Sciatic nerve (tissue), 2 donors: Measurements from ENCODE around the gene TMED9. TPM values are rescaled to one million over a fixed set of nuclear protein-coding genes. Genes with fewer than 3 reads are reported as not detected.
"Not testable (repeated sequence)": the region's sequence is repeated elsewhere in the genome, so short reads cannot be mapped to it uniquely, and the experiment has no call there.

Experiments
- ATAC-seq: fragments of 200-7000 bp; cut with Tn5 transposase; one replicate; pipeline ENCODE4 v1.9.1; 2020; ENCODE audit warnings: mild to moderate bottlenecking, moderate library complexity
- DNase-seq: peaks from one replicate; pipeline ENCODE4 v3.0.0-alpha.2; 2020; ENCODE audit warnings: low spot score
- intact Hi-C: fragments of 100-400 bp; cut with DNase I; formaldehyde crosslinking; loops from one replicate; pipeline ENCODE4 v1.14.2; 2022
- total RNA-seq: library from RNA; stranded (reverse); fragmentation: NEBNext Ultra II Directional; extraction: Animal tissue kit (Norgen Biotek cat#: 25700); gene quantifications from one replicate; pipeline ENCODE4 v1.2.1, GENCODE V29; 2021
- donor health status: DM: no; HTN: no; CAD: no.
- donor health status: DM: no; HTN: no; CAD: no.

TMED9 gene
- total RNA-seq, 1 donor from 2014 or later = 81.0 TPM

DNA sequence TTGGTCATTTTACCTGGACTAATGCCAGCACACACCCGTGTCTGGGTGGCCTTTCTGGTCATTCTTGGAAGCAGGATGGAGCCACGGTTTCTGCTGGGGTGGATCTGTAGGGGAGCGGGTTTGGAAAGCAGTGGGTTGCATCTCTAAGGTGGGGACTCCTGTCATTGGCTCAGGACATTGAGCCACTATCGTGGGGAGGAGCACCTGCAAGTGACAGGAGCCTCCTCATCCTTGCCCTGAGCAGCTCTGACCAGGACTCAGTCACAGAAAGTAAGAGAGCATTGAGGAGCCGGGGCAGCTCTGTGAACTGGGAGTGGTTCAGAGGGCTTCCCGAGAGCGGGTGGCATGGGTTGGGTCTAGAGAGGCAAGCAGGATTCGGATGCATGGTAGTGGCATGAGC, 11.6 kb downstream of the TMED9 start:
- DNase-seq (peak; percentile 36), ATAC-seq (no peak)
- intact Hi-C loops = no loop called here

DNA sequence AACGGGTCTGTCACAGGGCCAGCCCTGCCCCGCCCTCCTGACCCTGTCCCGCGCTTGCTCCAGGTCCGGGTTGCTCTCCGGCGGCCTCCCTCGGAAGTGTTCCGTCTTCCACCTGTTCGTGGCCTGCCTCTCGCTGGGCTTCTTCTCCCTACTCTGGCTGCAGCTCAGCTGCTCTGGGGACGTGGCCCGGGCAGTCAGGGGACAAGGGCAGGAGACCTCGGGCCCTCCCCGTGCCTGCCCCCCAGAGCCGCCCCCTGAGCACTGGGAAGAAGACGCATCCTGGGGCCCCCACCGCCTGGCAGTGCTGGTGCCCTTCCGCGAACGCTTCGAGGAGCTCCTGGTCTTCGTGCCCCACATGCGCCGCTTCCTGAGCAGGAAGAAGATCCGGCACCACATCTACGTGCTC, 12.1 kb downstream of the TMED9 start:
- DNase-seq = peak; percentile 52
- ATAC-seq = no peak
- intact Hi-C loops = no loop called here

DNA sequence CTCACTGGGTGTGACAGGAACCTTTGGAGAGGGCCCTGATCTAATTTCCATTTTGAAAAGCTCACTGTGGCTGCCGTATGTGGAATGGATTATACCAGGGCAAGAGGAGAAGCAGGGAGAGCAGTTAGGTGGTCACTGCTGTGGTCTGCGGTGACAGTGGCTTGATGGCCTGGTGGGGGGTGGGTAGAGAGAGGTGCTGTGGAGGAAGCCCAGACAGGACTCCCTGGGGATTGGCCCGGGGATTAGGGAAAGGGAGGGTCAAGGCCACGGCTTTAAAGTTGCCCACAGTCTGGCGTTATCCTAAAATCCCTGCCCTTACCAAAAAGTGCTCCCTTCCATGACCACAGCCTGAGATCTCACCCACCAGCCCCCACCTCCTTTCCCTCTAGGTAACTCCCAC, 12.7 kb downstream of the TMED9 start:
- ATAC-seq = no peak
- intact Hi-C loops = no loop called here
- DNase-seq = peak; percentile 38

- intact Hi-C loops = no loop called here
- peak; percentile 17 for DNase-seq
Measured at GRCh38 chr5:177605078-177605477, 13.1 kb downstream of the TMED9 start.

GRCh38 chr5:177605667-177606066, 13.7 kb downstream of the TMED9 start:
- DNase-seq = peak; percentile 43
- ATAC-seq = no peak
- intact Hi-C loops = no loop called here

More at GRCh38 chr5:177605078-177605477, 13.1 kb downstream of the TMED9 start:
- no peak for ATAC-seq

DNA sequence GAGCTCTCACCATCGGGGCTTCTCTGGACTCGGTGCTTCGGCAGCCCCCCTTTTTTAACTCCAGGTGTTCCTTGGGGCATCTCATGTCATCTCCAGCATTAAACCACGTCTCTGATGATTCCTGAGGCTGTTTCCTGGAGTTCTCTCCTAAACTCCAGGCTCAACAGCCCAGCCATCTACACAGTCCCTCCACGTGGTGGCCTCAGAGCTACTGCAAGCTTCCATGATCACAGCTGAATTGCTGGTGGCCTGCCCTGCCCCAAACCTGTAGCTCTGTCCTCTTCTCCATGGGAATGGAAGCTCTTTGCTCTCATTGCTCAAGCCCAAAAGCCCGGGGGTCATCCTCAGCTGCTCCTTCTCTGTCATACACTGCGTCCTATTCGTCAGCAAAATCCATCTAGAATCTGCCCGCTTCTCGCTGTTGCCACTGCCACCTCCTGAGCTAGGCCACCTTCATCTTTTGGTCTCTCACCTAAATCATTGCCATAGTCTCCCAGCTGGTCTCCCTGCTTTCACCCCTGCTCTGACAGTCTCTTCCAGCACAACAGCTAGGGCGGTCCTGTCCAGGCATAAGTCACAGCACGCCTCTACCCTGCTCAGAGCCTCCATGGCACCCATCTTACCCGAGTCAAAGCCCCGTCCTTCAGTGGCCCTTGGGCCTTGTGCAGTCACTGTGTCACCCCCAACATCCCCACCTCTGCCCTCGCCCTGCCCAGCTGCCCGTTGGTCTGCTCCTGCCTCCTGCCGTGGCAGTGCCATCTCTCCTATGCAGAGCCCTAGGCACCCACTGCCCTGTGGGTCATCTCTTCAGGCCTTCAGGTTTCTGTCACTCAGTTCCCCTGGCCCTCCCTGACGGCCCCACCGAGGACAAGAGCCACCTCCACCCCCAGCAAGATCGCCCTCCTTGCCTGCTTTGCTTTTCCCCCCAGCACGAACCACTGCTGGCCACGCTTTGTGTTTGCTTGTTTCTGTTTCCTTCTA, 14.4 kb downstream of the TMED9 start:
- ATAC-seq (no peak), DNase-seq (peak; percentile 31)
- intact Hi-C loops = no loop called here

- ATAC-seq (no peak), DNase-seq (no peak)
- intact Hi-C loops = no loop called here
Measured at GRCh38 chr5:177607115-177607451, 15.1 kb downstream of the TMED9 start.

DNA sequence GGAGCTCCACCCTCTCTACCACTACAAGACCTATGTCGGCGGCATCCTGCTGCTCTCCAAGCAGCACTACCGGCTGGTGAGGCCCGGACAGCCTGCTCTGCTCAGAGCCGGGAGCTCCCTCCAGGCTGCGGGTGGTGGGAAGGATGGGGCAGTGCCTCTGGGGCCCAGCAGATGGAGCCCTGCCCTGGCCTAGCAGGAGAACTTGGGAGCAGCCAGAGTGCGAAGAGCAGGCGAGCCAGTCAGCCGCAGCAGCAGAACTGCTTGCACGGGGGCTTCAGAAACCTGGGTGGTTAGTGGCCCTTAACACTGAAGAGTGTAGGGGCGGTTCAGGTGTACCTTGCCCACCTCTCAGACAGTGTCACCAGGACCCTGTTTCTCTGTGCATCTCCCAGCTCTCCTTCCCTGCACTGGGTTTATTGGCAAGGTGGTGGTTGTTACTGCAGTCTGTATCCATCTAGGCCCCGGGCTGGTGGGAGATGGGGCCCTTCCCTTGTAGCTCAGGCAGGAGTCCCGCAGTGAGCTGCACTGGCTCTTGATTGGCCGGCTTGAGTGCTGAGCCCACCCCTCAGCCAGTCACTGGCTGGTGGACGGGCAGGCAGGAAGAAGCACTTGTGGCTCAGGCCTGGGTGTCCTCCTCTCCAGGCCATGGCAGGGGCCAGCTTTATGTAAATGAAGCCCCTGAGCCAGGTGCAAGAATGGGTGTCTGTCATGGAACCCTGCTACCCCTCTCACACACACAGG, 15.6 kb downstream of the TMED9 start:
- intact Hi-C loops = no loop called here
- ATAC-seq = peak; percentile 86
- peak; percentile 80 for DNase-seq

GRCh38 chr5:177608243-177609075, 16.5 kb downstream of the TMED9 start:
- DNase-seq = peak; percentile 54
- ATAC-seq = no peak
- intact Hi-C loops = no loop called here

GRCh38 chr5:177609076-177610059, 17.4 kb downstream of the TMED9 start:
- DNase-seq = peak; percentile 49
- no peak for ATAC-seq
- intact Hi-C loops = no loop called here

GRCh38 chr5:177610131-177610769, 18.2 kb downstream of the TMED9 start:
- no peak for ATAC-seq
- peak; percentile 45 for DNase-seq
- intact Hi-C loops = no loop called here

GRCh38 chr5:177610770-177611445, 18.9 kb downstream of the TMED9 start:
- intact Hi-C loops = no loop called here
- ATAC-seq = no peak
- peak; percentile 8 for DNase-seq

GRCh38 chr5:177611446-177612214, 19.6 kb downstream of the TMED9 start:
- intact Hi-C loops = no loop called here
- DNase-seq (peak; percentile 50), ATAC-seq (no peak)

DNA sequence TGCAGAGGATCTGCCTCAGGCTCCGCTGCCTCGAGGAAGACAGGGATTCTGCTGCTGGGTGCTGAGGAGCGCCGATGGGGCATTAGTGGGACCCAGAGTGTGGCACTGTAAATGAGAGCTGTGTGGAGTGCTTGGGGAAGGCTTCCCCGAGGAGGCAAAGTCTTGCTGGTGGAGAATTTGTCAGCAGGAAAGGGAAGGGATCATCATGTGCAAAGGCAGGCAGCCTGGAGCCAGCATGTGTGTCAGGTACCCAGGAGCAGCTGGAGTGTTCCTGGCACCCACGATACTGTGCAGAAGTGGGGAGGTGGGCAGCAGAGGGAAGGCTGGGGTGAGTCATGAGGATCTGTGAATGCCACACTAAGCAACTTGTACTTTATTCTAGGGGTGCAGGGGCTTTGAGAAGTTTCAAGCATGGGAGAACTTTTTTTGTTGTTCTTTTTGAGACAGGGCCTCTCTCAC, 20.2 kb downstream of the TMED9 start:
- intact Hi-C loops = no loop called here
- ATAC-seq (no peak), DNase-seq (no peak)

GRCh38 chr5:177620560-177620959, 28.6 kb downstream of the TMED9 start:
- intact Hi-C loops = no loop called here
- DNase-seq (no peak), ATAC-seq (no peak)

DNA sequence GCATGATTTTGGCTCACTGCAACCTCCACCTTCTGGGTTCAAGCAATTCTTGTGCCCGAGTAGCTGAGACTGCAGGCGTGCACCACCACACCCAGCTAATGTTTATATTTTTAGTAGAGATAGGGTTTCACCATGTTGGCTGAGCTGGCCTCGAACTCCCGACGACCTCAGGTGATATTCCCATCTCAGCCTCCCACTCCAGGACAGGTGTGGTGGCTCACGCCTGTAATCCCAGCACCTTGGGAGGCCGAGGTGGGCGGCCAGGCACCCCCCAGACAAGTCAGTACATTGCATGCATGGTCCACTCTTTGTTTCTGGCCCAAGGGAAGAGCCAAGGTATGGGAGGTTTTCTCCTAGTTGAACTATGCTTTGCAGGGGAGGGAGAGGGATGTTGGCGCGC, 32.2 kb downstream of the TMED9 start:
- DNase-seq, intact Hi-C loops, ATAC-seq: not testable (repeated sequence)
